ENCODE measurements around the gene C1orf226. TPM values are rescaled to one million over a fixed set of nuclear protein-coding genes. Genes with fewer than 3 reads are reported as not detected.

The C1orf226 gene
- polyA plus RNA-seq, 1 donor (not counting 4 experiments of a cell fraction or from before 2014, with no cell fraction given): 0.12 TPM

DNA sequence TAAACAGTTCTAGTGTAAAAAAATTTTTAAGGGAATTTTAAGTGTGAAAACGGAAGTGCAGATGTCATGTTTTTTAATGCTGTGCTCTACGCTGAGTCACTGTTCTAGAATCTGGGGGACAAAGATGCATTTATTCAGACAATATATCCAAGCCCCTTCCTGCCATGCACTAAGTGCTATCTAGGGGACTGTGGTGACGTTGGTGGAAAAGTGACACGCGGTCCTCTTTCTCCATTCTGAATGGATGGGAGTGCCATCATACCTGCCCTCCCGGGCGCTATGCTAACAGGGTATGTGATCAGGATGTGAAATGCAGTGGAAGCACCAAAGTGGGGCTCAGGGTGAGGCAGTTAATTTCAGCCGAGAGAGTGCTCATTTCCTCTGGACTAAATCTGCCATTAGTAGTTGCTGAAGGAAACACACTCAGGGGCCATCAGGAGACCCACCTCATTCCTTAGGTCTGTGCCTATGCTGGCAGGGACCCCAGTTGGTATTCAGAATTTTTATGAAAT is 6.6 kb downstream of the C1orf226 start:
- Histone ChIP-seq H3K4me2 (ENCODE audit: control insufficient read depth, extremely low read depth, insufficient read depth, low read depth, low read length) (no peak overlapping the region), H3K27me3 (ENCODE audit: control insufficient read depth, extremely low read depth, insufficient read depth, low read length) (no peaks in the 10 kb centered on the region), H3K9ac (ENCODE audit: control insufficient read depth, extremely low read depth, insufficient read depth, low read length) (no peak overlapping the region), H3K9me3 (ENCODE audit: control insufficient read depth, low read depth, low read length) (no peaks in the 10 kb centered on the region), H3K27ac (ENCODE audit: control insufficient read depth, insufficient read depth, low read length) (no peak overlapping the region), H4K20me1 (ENCODE audit: control insufficient read depth, extremely low read depth, insufficient read depth, low read length) (no peaks in the 10 kb centered on the region), H3K4me1 (ENCODE audit: control insufficient read depth, extremely low read depth, insufficient read depth, low read length) (peaks cover 12% of the 10 kb centered on the region), H3K36me3 (ENCODE audit: control insufficient read depth in 2 of 2, extremely low read depth in 1 of 2, insufficient read depth in 2 of 2, low read length in 2 of 2) (no peaks in the 10 kb centered on the region), H2AFZ (ENCODE audit: control insufficient read depth, low read length) (no peak overlapping the region), H3K4me3 (ENCODE audit: control insufficient read depth in 2 of 3, extremely low read depth in 1 of 3, insufficient read depth in 2 of 3, low read depth in 1 of 3, low read length in 3 of 3) (no peak overlapping the region), H3K79me2 (ENCODE audit: control insufficient read depth, insufficient read depth, low read length) (no peaks in the 10 kb centered on the region), H3K9me1 (ENCODE audit: control insufficient read depth, extremely low read depth, insufficient read depth, low read length) (no peaks in the 10 kb centered on the region)
- FAIRE-seq (no peak), DNase-seq (ENCODE audit: low read depth, low spot score) (no peak)
- TF ChIP-seq, protein P1, sequence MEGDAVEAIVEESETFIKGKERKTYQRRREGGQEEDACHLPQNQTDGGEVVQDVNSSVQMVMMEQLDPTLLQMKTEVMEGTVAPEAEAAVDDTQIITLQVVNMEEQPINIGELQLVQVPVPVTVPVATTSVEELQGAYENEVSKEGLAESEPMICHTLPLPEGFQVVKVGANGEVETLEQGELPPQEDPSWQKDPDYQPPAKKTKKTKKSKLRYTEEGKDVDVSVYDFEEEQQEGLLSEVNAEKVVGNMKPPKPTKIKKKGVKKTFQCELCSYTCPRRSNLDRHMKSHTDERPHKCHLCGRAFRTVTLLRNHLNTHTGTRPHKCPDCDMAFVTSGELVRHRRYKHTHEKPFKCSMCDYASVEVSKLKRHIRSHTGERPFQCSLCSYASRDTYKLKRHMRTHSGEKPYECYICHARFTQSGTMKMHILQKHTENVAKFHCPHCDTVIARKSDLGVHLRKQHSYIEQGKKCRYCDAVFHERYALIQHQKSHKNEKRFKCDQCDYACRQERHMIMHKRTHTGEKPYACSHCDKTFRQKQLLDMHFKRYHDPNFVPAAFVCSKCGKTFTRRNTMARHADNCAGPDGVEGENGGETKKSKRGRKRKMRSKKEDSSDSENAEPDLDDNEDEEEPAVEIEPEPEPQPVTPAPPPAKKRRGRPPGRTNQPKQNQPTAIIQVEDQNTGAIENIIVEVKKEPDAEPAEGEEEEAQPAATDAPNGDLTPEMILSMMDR (optimal IDR thresholded peaks at IDR 0.05 in 1 of 3, IDR thresholded peaks at IDR 0.05 in 1 of 3, conservative IDR thresholded peaks at IDR 0.05 in 1 of 3; ENCODE audit: extremely low read depth in 1 of 3, insufficient read depth in 2 of 3, low read length in 3 of 3): no peak
- no peak for TF ChIP-seq EZH2 (IDR thresholded peaks at IDR 0.05; ENCODE audit: low read length)
- dilution Hi-C loops (cut with MboI; ENCODE audit: extremely low pct_ligation_motif_present, low sequenced_read_pairs): no loop called here

DNA sequence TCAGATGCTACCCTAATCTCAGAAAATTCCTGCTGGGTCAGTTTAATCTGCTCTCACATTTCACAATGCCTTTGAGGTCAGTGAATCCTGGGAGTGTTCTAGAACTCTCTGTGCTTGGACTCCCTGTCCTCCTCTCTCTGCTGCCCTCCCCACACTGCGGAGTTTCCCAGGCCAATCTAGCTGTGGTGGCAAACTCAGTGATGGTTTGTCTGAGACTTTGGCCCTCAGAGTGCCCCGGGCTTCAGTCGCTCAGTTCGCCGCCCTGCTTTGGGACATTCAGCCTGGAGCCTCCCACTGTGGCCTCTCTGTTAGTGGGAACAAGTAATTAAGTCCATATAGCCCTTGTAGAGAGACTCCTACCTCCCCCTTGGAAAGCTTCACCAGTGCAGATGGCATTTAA is 7.1 kb downstream of the C1orf226 start:
- no peak overlapping the region for H3K4me2 ChIP-seq (ENCODE audit: control insufficient read depth, extremely low read depth, insufficient read depth, low read depth, low read length)
- no peak overlapping the region for H3K4me3 ChIP-seq (ENCODE audit: control insufficient read depth in 2 of 3, extremely low read depth in 1 of 3, insufficient read depth in 2 of 3, low read depth in 1 of 3, low read length in 3 of 3)
- DNase-seq (ENCODE audit: low read depth, low spot score) (no peak), FAIRE-seq (no peak)
- dilution Hi-C loops (cut with MboI; ENCODE audit: extremely low pct_ligation_motif_present, low sequenced_read_pairs): no loop called here
- H4K20me1 ChIP-seq (ENCODE audit: control insufficient read depth, extremely low read depth, insufficient read depth, low read length): no peaks in the 10 kb centered on the region
- H3K79me2 ChIP-seq (ENCODE audit: control insufficient read depth, insufficient read depth, low read length): no peaks in the 10 kb centered on the region
- H3K4me1 ChIP-seq (ENCODE audit: control insufficient read depth, extremely low read depth, insufficient read depth, low read length): peaks cover 12% of the 10 kb centered on the region
- H2AFZ ChIP-seq (ENCODE audit: control insufficient read depth, low read length): no peak overlapping the region
- H3K27me3 ChIP-seq (ENCODE audit: control insufficient read depth, extremely low read depth, insufficient read depth, low read length): no peaks in the 10 kb centered on the region
- H3K9me1 ChIP-seq (ENCODE audit: control insufficient read depth, extremely low read depth, insufficient read depth, low read length): no peaks in the 10 kb centered on the region
- H3K9me3 ChIP-seq (ENCODE audit: control insufficient read depth, low read depth, low read length): no peaks in the 10 kb centered on the region
- TF ChIP-seq, protein P1 (optimal IDR thresholded peaks at IDR 0.05 in 1 of 3, IDR thresholded peaks at IDR 0.05 in 1 of 3, conservative IDR thresholded peaks at IDR 0.05 in 1 of 3; ENCODE audit: extremely low read depth in 1 of 3, insufficient read depth in 2 of 3, low read length in 3 of 3): no peak
- TF ChIP-seq EZH2 (IDR thresholded peaks at IDR 0.05; ENCODE audit: low read length): no peak
- no peak overlapping the region for H3K9ac ChIP-seq (ENCODE audit: control insufficient read depth, extremely low read depth, insufficient read depth, low read length)
- H3K27ac ChIP-seq (ENCODE audit: control insufficient read depth, insufficient read depth, low read length): no peak overlapping the region
- no peaks in the 10 kb centered on the region for H3K36me3 ChIP-seq (ENCODE audit: control insufficient read depth in 2 of 2, extremely low read depth in 1 of 2, insufficient read depth in 2 of 2, low read length in 2 of 2)
